GM18861 (cell line): Measurements from ENCODE around the gene KANSL1.

Experiments
- ATAC-seq: cut with Tn5 transposase; IDR thresholded peaks from one replicate; pipeline ENCODE4 v1.9.1; 2021; ENCODE audit not compliant: unreplicated experiment

The KANSL1 gene

DNA sequence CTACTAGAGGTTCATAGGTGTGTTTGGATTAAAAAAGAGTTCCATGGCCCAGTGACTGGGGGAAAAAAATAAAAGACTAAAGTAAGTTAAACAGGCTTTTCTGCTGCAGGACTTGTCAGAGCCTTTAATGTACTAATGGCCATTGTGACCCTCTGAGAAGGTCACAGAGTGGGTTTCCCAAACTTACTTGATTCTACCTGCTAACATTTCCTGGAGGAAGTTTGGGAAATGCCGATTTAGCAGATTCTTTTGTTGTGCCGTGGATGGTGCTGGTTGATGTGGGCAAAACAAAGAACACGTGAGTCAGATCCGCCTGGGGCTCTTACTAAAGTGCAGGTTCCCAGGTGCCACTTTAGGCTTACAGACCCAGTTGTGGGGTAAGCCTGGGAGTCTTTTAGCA, 207.8 kb downstream of the KANSL1 start:
- no peak for ATAC-seq

GRCh38 chr17:45984368-45984767, 208.9 kb downstream of the KANSL1 start:
- ATAC-seq, result no peak

GRCh38 chr17:45983614-45984310, 209.5 kb downstream of the KANSL1 start:
- no peak for ATAC-seq

DNA sequence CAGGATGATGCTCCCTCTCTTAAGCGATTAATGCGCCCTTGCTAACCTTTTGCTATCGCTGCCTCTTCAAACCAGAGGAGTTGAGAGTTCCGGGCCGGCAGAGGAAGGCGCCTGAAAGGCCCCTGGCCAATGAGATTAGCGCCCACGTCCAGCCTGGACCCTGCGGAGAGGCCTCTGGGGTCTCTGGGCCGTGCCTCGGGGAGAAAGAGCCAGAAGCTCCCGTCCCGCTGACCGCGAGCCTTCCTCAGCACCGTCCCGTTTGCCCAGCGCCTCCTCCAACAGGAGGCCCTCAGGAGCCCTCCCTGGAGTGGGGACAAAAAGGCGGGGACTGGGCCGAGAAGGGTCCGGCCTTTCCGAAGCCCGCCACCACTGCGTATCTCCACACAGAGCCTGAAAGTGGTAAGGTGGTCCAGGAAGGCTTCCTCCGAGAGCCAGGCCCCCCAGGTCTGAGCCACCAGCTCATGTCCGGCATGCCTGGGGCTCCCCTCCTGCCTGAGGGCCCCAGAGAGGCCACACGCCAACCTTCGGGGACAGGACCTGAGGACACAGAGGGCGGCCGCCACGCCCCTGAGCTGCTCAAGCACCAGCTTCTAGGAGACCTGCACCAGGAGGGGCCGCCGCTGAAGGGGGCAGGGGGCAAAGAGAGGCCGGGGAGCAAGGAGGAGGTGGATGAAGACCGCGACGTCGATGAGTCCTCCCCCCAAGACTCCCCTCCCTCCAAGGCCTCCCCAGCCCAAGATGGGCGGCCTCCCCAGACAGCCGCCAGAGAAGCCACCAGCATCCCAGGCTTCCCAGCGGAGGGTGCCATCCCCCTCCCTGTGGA, 210.2 kb downstream of the KANSL1 start:
- no peak for ATAC-seq

DNA sequence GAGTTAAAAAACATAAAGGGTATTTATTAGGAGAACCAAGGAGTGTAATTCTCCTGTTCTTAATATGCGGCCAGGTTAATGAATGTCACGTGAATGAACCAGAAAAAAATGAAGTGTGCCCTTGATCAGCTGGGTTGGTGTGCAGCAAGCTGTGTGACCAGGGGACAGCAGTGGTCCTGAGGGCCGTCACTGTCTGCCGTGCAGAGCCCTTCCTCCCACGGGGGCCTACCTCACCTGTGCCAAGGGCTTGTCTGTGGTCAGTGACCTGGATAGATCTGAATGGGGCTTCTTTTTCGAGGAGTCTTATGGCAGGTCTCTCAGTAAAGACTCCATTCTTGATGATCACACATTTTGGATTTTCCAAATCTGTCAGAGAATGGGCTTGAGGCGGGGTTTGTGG, 211.9 kb downstream of the KANSL1 start:
- no peak for ATAC-seq

- no peak for ATAC-seq
Measured at GRCh38 chr17:45980855-45981254, 212.4 kb downstream of the KANSL1 start.
